NCI-H2029 treated with DMSO at 0.1 percent for 48 hours (cell line): ENCODE results near the gene GALNT17.

Source experiments
- DNase-seq: peaks from one replicate; lab custom pipeline; 2025; lab: John Stamatoyannopoulos, UW

The GALNT17 gene

GRCh38 chr7:71342202-71342601, 210.3 kb downstream of the GALNT17 start:
- no peak for DNase-seq

GRCh38 chr7:71343039-71343438, 211.1 kb downstream of the GALNT17 start:
- DNase-seq: no peak

- no peak for DNase-seq
These were observed 211.9 kb downstream of the GALNT17 start for GRCh38 chr7:71343892-71344291.

- no peak for DNase-seq
These were observed 213.4 kb downstream of the GALNT17 start for GRCh38 chr7:71345117-71345884.

GRCh38 chr7:71348821-71349681, 217.1 kb downstream of the GALNT17 start:
- no peak for DNase-seq

GRCh38 chr7:71349682-71350481, 217.9 kb downstream of the GALNT17 start:
- DNase-seq: no peak

GRCh38 chr7:71350680-71351079, 218.7 kb downstream of the GALNT17 start:
- DNase-seq: no peak

- DNase-seq: no peak
These were observed 222.8 kb downstream of the GALNT17 start for GRCh38 chr7:71354716-71355115.

- DNase-seq: no peak
These were observed 229.6 kb downstream of the GALNT17 start for GRCh38 chr7:71361451-71362032.

- DNase-seq: no peak
These were observed 230.3 kb downstream of the GALNT17 start for GRCh38 chr7:71362240-71362639.

GRCh38 chr7:71363223-71363622, 231.3 kb downstream of the GALNT17 start:
- DNase-seq: no peak

GRCh38 chr7:71363627-71364026, 231.7 kb downstream of the GALNT17 start:
- DNase-seq: no peak

GRCh38 chr7:71364551-71364950, 232.6 kb downstream of the GALNT17 start:
- no peak for DNase-seq

GRCh38 chr7:71372991-71373390, 241.0 kb downstream of the GALNT17 start:
- DNase-seq: no peak

GRCh38 chr7:71377062-71377461, 245.1 kb downstream of the GALNT17 start:
- DNase-seq: no peak

GRCh38 chr7:71377469-71377868, 245.5 kb downstream of the GALNT17 start:
- DNase-seq: no peak

- DNase-seq: no peak
These were observed 252.2 kb downstream of the GALNT17 start for GRCh38 chr7:71384094-71384493.

- no peak for DNase-seq
These were observed 253.4 kb downstream of the GALNT17 start for GRCh38 chr7:71385330-71385729.

GRCh38 chr7:71386152-71386785, 254.3 kb downstream of the GALNT17 start:
- no peak for DNase-seq

GRCh38 chr7:71388181-71388580, 256.2 kb downstream of the GALNT17 start:
- no peak for DNase-seq

- DNase-seq: no peak
These were observed 258.0 kb downstream of the GALNT17 start for GRCh38 chr7:71389976-71390375.

- no peak for DNase-seq
These were observed 261.7 kb downstream of the GALNT17 start for GRCh38 chr7:71393661-71394060.
